ENCODE results near the gene EREG.

EREG gene

GRCh38 chr4:74385386-74385785 is 20.4 kb downstream of the EREG start:
- no peak overlapping the region for H2BK5ac ChIP-seq (ENCODE audit: low read depth, low read length, poor library complexity)
- no peak overlapping the region for H2BK12ac ChIP-seq (ENCODE audit: low read length)
- H3K4ac ChIP-seq (ENCODE audit: low read depth, low read length) = no peak overlapping the region
- H2AK5ac ChIP-seq (ENCODE audit: low read length) = no peak overlapping the region
- H3K23ac ChIP-seq (ENCODE audit: low read length) = no peak overlapping the region
- H3K4me2 ChIP-seq (ENCODE audit: low read length) = no peak overlapping the region
- no peak for DNase-seq
- no peak overlapping the region for H4K8ac ChIP-seq (ENCODE audit: low read depth, low read length)
- H3K27me3 ChIP-seq (ENCODE audit: insufficient read depth, low read length) = no peaks in the 10 kb centered on the region
- no peak overlapping the region for H4K12ac ChIP-seq (ENCODE audit: low read depth, low read length)
- no peak overlapping the region for H3K18ac ChIP-seq (ENCODE audit: low read length)
- H3K14ac ChIP-seq (ENCODE audit: low read length) = no peak overlapping the region
- H3K4me1 ChIP-seq (ENCODE audit: control insufficient read depth in 1 of 2, insufficient read depth in 2 of 2, low read length in 2 of 2) = no peaks in the 10 kb centered on the region
- H3K79me2 ChIP-seq (ENCODE audit: control insufficient read depth, insufficient read depth, low read length, poor library complexity) = no peaks in the 10 kb centered on the region
- H3K9ac ChIP-seq (ENCODE audit: low read length) = no peak overlapping the region
- H2AFZ ChIP-seq (ENCODE audit: insufficient read depth, low read length, poor library complexity) = no peak overlapping the region
- H3K9me3 ChIP-seq (ENCODE audit: insufficient read depth, low read depth, low read length) = no peaks in the 10 kb centered on the region
- H4K91ac ChIP-seq (ENCODE audit: low read depth, low read length) = no peak overlapping the region
- no peak overlapping the region for H3K4me3 ChIP-seq (ENCODE audit: low read depth, low read length)
- H3K27ac ChIP-seq (ENCODE audit: low read depth, low read length) = no peak overlapping the region
- H3K79me1 ChIP-seq (ENCODE audit: low read length) = no peaks in the 10 kb centered on the region
- no peaks in the 10 kb centered on the region for H3K36me3 ChIP-seq (ENCODE audit: control insufficient read depth in 1 of 2, insufficient read depth in 2 of 2, low read length in 2 of 2)
- WGBS (ENCODE audit: extremely low coverage, insufficient coverage, insufficient read length) = no CpG with 5 or more reads among the region's 1 CpG
- H2BK120ac ChIP-seq (ENCODE audit: insufficient read depth, low read length, poor library complexity) = no peak overlapping the region

GRCh38 chr4:74386159-74386558 is 21.2 kb downstream of the EREG start:
- no peaks in the 10 kb centered on the region for H3K9me3 ChIP-seq (ENCODE audit: insufficient read depth, low read depth, low read length)
- H3K4me2 ChIP-seq (ENCODE audit: low read length) = no peak overlapping the region
- no peaks in the 10 kb centered on the region for H3K36me3 ChIP-seq (ENCODE audit: control insufficient read depth in 1 of 2, insufficient read depth in 2 of 2, low read length in 2 of 2)
- no peak overlapping the region for H3K23ac ChIP-seq (ENCODE audit: low read length)
- no peaks in the 10 kb centered on the region for H3K79me2 ChIP-seq (ENCODE audit: control insufficient read depth, insufficient read depth, low read length, poor library complexity)
- no peak overlapping the region for H4K12ac ChIP-seq (ENCODE audit: low read depth, low read length)
- H3K18ac ChIP-seq (ENCODE audit: low read length) = no peak overlapping the region
- no peak overlapping the region for H3K4me3 ChIP-seq (ENCODE audit: low read depth, low read length)
- H3K9ac ChIP-seq (ENCODE audit: low read length) = no peak overlapping the region
- H2BK5ac ChIP-seq (ENCODE audit: low read depth, low read length, poor library complexity) = no peak overlapping the region
- no peak overlapping the region for H2BK120ac ChIP-seq (ENCODE audit: insufficient read depth, low read length, poor library complexity)
- H4K91ac ChIP-seq (ENCODE audit: low read depth, low read length) = no peak overlapping the region
- no peak overlapping the region for H2AK5ac ChIP-seq (ENCODE audit: low read length)
- H2AFZ ChIP-seq (ENCODE audit: insufficient read depth, low read length, poor library complexity) = no peak overlapping the region
- no CpG with 5 or more reads among the region's 4 CpGs for WGBS (ENCODE audit: extremely low coverage, insufficient coverage, insufficient read length)
- no peak overlapping the region for H3K14ac ChIP-seq (ENCODE audit: low read length)
- no peak for DNase-seq
- no peak overlapping the region for H2BK12ac ChIP-seq (ENCODE audit: low read length)
- no peak overlapping the region for H4K8ac ChIP-seq (ENCODE audit: low read depth, low read length)
- H3K27ac ChIP-seq (ENCODE audit: low read depth, low read length) = no peak overlapping the region
- H3K79me1 ChIP-seq (ENCODE audit: low read length) = no peaks in the 10 kb centered on the region
- H3K27me3 ChIP-seq (ENCODE audit: insufficient read depth, low read length) = no peaks in the 10 kb centered on the region
- no peaks in the 10 kb centered on the region for H3K4me1 ChIP-seq (ENCODE audit: control insufficient read depth in 1 of 2, insufficient read depth in 2 of 2, low read length in 2 of 2)
- no peak overlapping the region for H3K4ac ChIP-seq (ENCODE audit: low read depth, low read length)

- H3K36me3 ChIP-seq (ENCODE audit: control insufficient read depth in 1 of 2, insufficient read depth in 2 of 2, low read length in 2 of 2) = no peaks in the 10 kb centered on the region
- H4K91ac ChIP-seq (ENCODE audit: low read depth, low read length) = no peak overlapping the region
- no peak overlapping the region for H2AK5ac ChIP-seq (ENCODE audit: low read length)
- DNase-seq = no peak
- H3K14ac ChIP-seq (ENCODE audit: low read length) = no peak overlapping the region
- H3K4me1 ChIP-seq (ENCODE audit: control insufficient read depth in 1 of 2, insufficient read depth in 2 of 2, low read length in 2 of 2) = no peaks in the 10 kb centered on the region
- H3K4me3 ChIP-seq (ENCODE audit: low read depth, low read length) = no peak overlapping the region
- H2BK12ac ChIP-seq (ENCODE audit: low read length) = no peak overlapping the region
- H2AFZ ChIP-seq (ENCODE audit: insufficient read depth, low read length, poor library complexity) = no peak overlapping the region
- no peak overlapping the region for H4K12ac ChIP-seq (ENCODE audit: low read depth, low read length)
- H3K18ac ChIP-seq (ENCODE audit: low read length) = no peak overlapping the region
- H3K27me3 ChIP-seq (ENCODE audit: insufficient read depth, low read length) = no peaks in the 10 kb centered on the region
- no peak overlapping the region for H4K8ac ChIP-seq (ENCODE audit: low read depth, low read length)
- no peak overlapping the region for H3K4ac ChIP-seq (ENCODE audit: low read depth, low read length)
- H2BK5ac ChIP-seq (ENCODE audit: low read depth, low read length, poor library complexity) = no peak overlapping the region
- no peaks in the 10 kb centered on the region for H3K9me3 ChIP-seq (ENCODE audit: insufficient read depth, low read depth, low read length)
- no peak overlapping the region for H2BK120ac ChIP-seq (ENCODE audit: insufficient read depth, low read length, poor library complexity)
- H3K9ac ChIP-seq (ENCODE audit: low read length) = no peak overlapping the region
- H3K79me1 ChIP-seq (ENCODE audit: low read length) = no peaks in the 10 kb centered on the region
- no peak overlapping the region for H3K4me2 ChIP-seq (ENCODE audit: low read length)
- no peak overlapping the region for H3K23ac ChIP-seq (ENCODE audit: low read length)
- WGBS (ENCODE audit: extremely low coverage, insufficient coverage, insufficient read length) = no CpG with 5 or more reads among the region's 2 CpGs
- H3K79me2 ChIP-seq (ENCODE audit: control insufficient read depth, insufficient read depth, low read length, poor library complexity) = no peaks in the 10 kb centered on the region
- no peak overlapping the region for H3K27ac ChIP-seq (ENCODE audit: low read depth, low read length)
These were observed 22.8 kb downstream of the EREG start for GRCh38 chr4:74387790-74388189.

GRCh38 chr4:74389494-74389893 is 24.5 kb downstream of the EREG start:
- H4K91ac ChIP-seq (ENCODE audit: low read depth, low read length) = no peak overlapping the region
- no peak overlapping the region for H2BK12ac ChIP-seq (ENCODE audit: low read length)
- no peak for DNase-seq
- H2BK5ac ChIP-seq (ENCODE audit: low read depth, low read length, poor library complexity) = no peak overlapping the region
- no peaks in the 10 kb centered on the region for H3K4me1 ChIP-seq (ENCODE audit: control insufficient read depth in 1 of 2, insufficient read depth in 2 of 2, low read length in 2 of 2)
- no peak overlapping the region for H3K4ac ChIP-seq (ENCODE audit: low read depth, low read length)
- H3K4me3 ChIP-seq (ENCODE audit: low read depth, low read length) = no peak overlapping the region
- no peak overlapping the region for H3K4me2 ChIP-seq (ENCODE audit: low read length)
- no peak overlapping the region for H4K12ac ChIP-seq (ENCODE audit: low read depth, low read length)
- H3K27me3 ChIP-seq (ENCODE audit: insufficient read depth, low read length) = no peaks in the 10 kb centered on the region
- no peak overlapping the region for H3K27ac ChIP-seq (ENCODE audit: low read depth, low read length)
- no peaks in the 10 kb centered on the region for H3K79me1 ChIP-seq (ENCODE audit: low read length)
- H2AK5ac ChIP-seq (ENCODE audit: low read length) = no peak overlapping the region
- no peaks in the 10 kb centered on the region for H3K9me3 ChIP-seq (ENCODE audit: insufficient read depth, low read depth, low read length)
- no CpG with 5 or more reads among the region's 1 CpG for WGBS (ENCODE audit: extremely low coverage, insufficient coverage, insufficient read length)
- no peak overlapping the region for H2BK120ac ChIP-seq (ENCODE audit: insufficient read depth, low read length, poor library complexity)
- no peak overlapping the region for H3K18ac ChIP-seq (ENCODE audit: low read length)
- no peak overlapping the region for H3K14ac ChIP-seq (ENCODE audit: low read length)
- H3K36me3 ChIP-seq (ENCODE audit: control insufficient read depth in 1 of 2, insufficient read depth in 2 of 2, low read length in 2 of 2) = no peaks in the 10 kb centered on the region
- no peak overlapping the region for H2AFZ ChIP-seq (ENCODE audit: insufficient read depth, low read length, poor library complexity)
- no peak overlapping the region for H4K8ac ChIP-seq (ENCODE audit: low read depth, low read length)
- H3K9ac ChIP-seq (ENCODE audit: low read length) = no peak overlapping the region
- no peaks in the 10 kb centered on the region for H3K79me2 ChIP-seq (ENCODE audit: control insufficient read depth, insufficient read depth, low read length, poor library complexity)
- H3K23ac ChIP-seq (ENCODE audit: low read length) = no peak overlapping the region

Data from trophoblast cell (in vitro differentiated cells and primary cell).